D341Med (cell line): ENCODE measurements around the gene PLPP4.

Source experiments
- DNase-seq: peaks from one replicate; pipeline ENCODE4 v3.0.0; 2012; ENCODE audit warnings: low spot score

Gene PLPP4

DNA sequence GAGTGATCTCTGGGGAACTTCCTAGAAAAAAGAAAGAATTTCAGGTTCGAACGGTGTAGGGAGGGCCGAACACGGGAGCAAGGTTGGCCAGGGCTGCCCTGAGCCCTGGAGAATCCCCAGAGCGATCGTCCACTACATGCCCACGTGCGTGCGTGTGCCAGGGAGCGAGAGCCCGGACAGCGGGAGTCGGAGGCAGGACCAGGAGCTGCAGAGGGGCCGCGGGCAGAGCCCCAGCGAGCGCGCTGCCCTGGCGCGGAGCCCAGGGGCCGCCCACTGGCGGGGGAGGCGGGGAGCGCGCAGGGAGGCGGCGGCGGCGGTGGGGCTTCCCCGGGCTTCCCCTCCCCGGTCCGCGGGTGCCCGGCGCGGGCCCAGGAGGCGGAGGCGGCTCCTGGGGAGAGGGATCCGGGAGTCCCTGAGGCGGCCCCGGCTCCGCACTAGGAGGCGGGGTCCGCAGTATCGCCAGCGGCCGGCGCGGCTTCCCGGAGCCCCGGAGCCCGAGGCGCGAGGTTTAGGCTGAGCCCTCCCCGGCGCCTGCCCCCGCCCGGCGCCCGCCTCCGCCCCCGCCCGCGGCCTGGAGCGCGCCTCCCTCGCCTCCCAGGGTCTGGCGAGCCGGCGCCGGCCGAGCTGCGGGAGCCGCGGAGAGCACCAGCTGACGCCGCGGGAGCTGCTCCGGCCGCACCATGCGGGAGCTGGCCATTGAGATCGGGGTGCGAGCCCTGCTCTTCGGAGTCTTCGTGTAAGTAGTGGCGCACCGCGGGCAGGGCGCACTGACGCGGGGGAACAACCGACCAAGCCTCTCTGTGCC is at the start of gene PLPP4:
Gene PLPP4, plus strand, starts transcription at position 602 of the 805 bp plus-strand sequence. Its CDS starts 79 bp downstream, at position 681.
- peak; percentile 73 for DNase-seq

DNA sequence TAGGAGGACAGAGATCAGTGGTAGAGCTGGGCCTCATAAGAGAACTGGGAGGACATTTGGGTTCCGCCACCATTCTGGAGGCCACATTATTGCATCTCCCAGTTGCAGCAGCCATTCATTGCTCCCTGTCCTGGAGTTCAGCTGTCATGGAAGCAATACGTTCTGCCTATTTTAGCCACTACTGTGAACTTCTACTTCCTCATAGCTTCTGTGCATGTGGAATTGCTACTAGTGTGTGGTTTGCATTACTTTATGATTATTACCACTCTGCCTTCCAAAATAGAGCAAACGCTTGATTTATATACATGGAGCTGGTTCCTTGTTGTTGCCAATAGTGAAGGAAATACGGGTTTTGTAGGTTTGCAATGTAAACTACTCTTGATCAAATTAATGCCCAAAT is 47.2 kb upstream of the PLPP4 start:
- DNase-seq = no peak

DNA sequence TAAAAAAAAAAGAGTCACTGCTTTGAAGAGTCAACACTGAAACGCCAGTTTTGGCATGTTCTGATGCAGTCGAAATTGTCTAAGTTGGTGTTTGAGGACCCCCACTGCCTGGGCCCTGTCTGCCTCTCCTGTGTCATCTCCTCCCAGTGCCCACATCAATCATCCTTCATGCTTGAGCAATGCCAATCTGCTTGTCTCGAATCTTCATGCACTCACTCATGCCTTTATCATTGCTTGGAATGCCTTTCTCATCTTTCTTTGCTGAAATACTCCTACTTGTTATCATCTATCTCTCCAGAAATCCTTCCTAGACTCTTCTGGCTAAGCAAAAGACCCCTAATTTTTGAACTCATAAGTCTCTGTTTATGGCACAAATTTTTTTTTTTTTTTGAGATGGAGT is 42.1 kb upstream of the PLPP4 start:
- no peak for DNase-seq

DNA sequence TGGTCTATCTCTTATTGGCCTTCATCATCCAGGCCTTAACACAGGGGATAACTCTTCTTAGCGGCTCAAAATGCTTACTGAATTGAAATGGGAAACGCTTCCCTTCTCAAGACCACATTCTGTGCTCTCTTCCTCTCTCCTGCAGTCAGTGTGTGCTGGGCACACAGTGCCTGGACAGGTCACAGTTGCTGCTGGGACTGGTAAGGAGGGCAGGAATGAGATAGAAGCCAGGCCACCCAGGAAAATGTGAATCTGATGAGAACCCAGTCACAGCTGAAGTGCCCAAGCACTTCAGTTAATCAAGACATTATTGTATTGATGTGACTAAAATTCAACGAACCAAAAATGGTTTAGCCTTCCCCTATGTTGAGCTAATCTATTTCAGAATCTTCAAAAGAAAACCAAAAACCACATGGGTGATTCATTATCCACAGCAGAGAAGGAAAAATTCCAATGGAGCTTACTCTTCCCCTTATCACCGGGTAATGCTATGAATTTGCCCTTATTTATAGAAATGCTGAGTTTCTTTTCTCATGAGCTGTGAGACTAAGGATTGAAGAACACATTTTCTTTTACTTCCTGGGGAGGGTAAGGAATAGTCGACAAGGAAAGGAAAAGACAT is 41.2 kb upstream of the PLPP4 start:
- DNase-seq = no peak

DNA sequence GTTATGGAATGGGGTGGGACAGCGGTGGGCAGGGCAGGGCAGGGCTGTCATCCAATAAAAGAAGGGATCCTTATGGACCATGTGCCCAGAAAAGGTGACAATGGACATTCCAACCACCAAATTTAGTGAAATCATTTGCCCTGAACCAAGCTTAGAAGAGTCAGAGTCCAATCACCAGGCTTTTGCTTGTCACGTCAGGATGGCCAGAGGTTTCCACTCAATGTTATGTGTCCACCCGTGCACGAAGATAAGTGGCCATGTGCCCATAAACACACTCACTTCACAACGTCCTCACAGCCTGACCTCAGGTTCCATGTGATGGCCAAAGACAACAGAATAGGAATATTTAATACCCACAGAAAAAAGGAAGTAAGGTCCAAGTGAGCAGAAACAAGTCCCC is 36.6 kb upstream of the PLPP4 start:
- DNase-seq = no peak

DNA sequence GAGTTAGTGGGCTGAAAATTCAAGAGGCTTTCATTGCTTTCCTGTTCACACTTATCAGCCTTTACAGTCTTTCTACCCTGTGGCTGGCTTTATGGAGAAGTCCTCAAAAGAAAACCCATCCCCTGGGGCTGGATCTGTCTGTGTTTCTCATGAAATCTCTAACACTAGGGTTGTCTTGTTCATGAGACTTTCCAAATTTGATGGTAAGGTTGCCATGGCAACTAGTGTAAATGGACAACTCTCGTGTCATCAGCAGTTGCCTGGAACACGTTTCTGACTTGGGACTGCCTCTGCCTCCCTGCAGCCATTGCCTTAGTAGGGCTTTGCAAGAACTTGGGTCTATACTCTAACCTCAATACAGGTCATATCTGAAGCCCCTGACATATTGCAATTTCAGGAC is 35.8 kb upstream of the PLPP4 start:
- no peak for DNase-seq

DNA sequence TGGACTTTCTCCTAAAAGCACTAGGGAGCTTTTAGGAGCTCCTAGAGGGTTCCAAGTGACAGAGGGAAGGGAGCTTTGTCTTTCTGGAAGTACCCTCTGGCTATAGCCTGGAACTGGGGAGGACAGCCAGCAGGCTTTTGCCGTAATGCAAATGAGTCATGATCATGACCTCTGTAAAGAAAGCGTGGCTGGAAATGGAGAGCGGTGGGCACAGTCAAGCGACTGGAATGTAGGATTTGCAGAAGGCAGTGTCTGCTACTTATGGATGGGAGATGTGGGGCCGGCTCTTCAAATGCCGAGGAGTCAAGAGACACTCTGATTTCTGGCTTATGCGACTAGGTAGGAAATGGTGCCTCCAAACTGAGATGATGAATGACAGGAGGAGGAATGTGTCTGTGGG is 34.6 kb upstream of the PLPP4 start:
- no peak for DNase-seq

DNA sequence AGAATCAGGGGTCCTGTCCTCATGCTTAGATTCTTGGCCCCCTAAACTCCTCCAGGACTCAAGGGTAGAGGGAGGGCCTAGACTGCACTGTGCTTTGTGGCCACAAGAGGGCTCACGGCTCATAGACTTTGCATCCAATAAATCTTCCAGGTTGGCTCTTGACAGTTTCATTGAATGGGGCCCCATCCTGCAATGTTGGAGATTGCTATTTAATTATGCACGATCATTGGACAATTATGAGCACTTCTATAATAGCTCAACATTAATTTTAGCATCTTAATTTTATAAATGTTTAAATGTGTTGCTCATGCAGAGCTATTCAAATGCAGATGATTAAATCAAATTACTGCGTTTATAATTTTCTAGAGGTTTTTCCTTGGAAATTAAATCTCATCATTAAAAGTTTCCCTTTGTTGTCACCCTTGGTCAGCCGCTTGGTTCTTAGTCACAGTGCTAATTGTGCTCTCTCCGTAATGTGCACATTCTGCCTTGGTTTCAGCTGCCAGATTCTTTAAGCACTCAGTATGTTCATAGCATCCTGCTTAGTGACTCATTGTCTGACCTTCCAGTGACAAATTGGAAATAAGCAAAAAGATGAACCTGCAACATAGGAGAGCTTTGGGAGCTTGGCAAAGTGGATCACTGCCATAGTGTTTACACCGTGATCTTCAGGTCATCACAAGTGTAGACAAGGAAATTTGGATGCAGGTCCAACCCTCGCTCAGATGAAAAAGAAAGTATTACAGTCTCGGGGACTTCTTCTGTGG is 33.4 kb upstream of the PLPP4 start:
- peak; percentile 58 for DNase-seq

DNA sequence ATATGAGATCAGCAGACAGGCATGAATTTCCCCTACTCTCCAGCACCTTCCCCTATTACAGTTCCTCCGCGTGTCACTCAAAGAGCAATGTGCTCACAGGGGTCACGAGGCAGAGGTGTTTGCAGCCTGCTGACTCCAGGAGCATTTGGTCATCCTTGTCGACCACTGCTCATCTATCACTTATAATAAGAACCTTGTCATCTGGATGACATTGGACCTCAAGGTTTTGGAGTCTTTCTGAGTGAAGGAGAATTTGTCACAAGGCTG is 32.9 kb upstream of the PLPP4 start:
- DNase-seq = no peak

DNA sequence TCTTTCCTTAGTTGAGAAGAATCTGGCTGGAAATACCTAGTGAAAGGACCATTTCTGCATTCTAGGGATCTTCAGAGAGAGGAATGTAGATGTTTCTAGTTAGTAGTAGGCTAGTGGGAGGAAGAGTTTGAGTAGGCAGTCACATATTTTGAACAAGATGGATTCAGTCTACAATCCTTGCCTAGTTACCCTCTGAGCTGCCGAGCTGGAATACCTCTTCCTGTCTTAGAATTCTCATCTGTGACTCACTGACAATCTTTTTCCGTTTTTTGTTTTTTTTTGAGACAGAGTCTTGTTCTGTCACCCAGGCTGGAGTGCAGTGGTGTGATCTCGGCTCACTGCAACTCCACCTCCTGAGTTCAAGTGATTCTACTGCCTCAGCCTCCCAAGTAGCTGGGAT is 30.7 kb upstream of the PLPP4 start:
- DNase-seq = no peak

DNA sequence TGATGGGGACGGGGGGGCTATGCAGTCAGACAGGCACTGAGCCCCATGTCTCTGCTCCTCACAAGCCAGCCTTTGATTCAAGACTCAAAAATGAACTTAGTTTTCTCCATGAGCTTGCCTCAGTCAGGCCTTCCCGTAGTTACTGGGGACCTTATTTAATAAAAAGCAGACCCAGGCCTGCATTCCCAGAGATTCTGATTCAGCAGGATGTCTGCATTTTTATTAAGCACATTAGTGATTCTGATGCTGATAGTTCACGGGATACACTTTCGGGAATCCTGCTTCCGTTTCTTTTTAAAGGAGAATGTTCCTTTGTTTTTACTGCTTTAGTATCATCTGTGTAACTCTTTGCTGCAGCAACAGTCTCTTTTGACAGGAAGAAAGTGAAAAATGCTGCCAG is 28.3 kb upstream of the PLPP4 start:
- no peak for DNase-seq

DNA sequence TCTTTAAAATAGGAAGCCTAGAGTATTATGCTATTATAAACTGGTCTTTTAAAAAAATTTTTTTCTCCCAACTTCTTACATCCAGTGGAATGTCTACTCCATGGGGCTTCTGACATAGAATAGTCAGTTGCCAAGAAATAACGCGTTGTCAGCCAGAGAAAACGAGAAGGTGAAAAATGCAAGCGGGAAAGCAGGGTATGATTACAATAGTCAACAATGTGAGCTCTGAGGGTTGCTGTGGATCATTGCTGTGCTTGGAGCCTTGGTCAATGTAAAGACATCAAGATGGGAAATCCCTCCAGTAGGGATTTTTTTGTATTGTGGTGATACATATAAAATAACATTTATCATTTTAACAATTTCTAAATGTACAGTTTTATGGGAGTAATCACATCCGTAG is 27.6 kb upstream of the PLPP4 start:
- DNase-seq = no peak

DNA sequence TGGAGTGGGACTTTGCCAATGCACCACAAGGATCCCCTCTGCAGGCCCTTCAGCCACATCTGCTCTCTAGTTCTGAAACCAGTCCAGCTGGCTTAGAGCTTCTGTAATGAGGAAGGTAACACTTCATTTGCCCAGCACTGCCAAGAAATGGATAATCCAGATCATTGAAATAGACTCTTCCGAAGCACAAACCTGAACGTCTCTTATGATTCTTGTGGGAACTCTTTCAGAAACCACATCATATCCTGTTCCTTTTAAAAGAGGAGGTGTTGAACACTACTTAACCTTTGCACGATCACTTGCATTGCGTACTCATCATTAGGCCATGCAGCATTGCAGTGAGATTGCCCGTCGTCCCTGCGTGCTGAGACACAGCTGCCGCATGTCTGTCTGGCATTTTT is 25.8 kb upstream of the PLPP4 start:
- no peak for DNase-seq

DNA sequence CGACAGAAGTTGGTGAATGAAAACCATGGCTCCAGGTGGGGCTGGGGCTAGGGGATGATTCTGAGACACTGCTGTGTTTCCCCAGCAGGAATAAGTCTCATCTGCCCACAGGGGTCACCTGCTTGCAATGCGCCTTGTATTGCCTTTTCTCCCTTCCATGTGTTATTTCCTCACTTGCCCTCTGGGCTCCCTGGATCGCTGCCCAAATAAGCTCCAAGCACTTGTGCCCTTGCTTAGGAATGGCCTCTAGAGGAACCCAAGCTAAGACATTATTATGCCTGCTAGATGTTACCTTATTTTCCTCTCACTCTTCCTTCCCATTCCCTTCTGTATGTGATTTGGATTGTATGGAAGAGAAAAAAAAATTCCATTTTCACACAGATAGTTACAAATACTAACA is 24.8 kb upstream of the PLPP4 start:
- DNase-seq = no peak

DNA sequence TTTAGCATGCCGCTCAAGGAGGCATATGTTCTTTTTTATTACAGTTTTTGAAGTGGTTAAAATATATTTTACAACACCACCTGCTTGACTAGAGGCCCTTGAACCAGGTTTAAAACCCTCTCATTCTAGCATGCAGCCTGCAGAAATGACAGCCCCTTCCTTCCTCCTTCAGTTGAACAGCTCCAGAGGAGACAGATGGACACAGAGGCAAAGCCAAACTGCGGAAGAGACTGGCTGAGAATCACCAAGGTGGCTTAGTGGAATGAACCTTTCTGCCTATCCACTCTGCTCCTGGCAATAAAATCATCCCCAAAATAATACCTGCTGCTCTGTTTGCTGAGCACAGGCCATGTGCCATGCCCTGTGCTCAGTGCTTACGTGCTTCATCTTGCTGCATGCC is 23.9 kb upstream of the PLPP4 start:
- DNase-seq = no peak

DNA sequence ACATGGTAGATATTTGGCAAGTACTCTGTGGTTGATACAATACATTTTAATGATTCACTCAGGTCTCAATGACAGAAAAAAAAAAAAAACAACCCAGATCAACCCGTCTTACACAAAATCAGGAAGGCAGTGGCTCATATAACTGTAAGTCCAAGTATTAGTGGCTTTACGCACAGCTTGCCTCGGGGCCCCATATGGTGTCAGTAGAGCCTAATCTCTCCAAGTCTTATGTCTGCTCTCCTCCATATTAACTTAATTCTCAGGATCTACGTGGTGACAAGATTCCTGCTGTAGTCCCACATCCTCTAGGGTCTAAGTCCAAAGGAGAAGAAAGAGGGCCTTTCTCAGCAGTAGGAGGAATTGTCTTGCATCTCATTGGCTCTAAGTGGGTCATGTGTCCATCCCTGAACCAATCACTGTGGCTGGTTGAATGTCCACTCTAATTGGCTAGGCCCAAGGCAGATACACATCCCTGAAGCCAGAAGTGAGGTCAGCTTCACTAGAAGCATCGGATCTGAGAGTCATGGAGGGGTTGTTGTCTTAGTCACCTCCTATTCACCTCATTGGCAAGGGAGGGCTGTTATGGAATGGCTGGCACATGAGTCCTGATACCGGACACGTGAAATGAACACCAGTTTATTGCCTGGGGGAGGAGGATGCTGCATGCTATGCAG is 20.5 kb upstream of the PLPP4 start:
- DNase-seq = no peak

DNA sequence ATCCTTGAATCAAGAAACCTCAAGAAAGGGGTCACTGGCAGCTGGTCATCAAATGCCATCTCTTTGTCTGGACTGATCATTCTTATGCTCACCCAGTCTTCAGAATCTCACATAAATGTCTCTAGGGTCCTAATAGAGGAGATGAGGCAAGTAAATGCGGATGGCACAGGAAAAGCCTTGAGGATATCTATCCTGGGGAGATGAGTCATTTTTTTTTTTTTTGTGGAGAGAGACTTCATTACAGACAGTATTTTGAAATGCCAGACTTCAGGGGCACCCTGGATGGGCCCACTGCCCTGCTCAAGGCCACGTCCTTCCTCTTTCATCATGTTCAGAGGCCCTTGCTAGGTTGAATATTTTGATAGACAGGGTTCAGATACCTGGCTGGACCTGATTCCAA is 19.5 kb upstream of the PLPP4 start:
- no peak for DNase-seq

DNA sequence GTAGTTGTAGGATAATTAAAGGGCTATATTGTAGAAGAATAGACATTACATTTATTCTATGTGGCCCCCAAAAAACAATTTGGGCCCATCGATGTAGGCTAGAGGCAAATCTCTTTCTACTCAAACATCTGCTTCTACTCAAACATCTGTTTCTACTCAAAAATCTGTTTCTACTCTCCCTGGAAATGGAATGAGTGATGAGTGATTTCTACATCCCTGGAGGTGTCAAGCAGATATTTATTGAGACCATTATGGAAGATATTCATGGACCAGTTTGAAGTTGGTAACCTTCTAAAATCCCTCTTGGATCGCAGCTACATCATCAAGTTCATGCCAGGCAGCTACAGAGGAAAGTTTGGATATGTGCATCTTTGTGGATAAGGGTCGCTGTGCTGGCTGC is 5.1 kb upstream of the PLPP4 start:
- DNase-seq = no peak

DNA sequence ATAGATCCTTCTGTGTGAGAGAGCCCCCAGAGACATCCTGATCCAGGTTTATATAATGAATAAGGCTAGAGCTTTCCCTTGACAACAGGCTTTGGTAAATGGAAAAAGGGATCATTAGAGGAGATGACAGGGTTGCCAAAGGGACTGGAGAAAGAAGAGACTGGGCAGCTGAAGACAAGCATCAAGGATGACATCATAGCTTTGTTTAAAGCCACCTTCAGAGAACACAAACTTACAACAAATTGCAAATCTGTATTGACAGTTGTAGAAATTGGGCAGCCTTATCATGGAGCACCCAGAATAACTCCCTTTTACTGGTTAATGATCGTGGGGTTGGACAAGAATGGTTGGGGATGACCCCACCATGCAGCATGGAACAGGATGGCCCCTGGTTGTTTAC is 3.7 kb upstream of the PLPP4 start:
- no peak for DNase-seq

DNA sequence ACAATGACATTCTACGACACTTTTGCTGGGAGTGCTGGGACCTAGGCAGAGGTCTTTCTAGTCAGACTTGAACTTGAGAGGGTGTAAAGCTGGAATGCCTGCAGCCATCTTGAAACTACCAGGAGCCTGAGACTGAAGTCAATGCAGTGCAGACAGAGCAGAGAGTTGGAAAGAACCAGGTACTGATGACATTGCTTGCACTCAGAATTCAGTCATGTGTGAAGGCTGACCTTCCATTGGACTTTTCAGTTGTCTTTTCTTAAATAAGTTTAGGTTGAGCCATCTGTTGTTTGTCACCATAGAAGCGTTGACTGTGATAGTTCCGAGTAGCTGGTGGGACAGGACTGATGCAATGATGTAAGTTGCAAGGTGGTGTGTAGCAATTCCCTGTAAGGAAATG is 3.1 kb upstream of the PLPP4 start:
- DNase-seq = no peak

DNA sequence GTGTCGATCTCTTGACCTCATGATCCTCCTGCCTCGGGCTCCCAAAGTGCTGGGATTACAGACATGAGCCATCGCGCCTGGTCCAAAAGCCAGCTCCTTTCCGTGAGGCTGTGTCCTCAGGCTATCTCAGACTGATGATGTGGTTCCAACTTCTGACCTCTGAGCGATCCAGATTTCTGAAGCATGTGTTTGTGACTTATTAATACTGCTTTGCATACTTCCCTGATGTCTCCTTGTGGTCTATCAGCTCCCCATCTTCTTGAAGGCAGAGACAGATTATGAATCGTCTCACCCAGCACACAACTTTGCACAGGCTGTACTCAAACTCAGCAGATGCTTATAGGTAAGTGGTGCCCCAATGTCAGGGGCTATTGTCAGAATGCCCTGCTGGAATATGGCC is 2.0 kb upstream of the PLPP4 start:
- DNase-seq = no peak

DNA sequence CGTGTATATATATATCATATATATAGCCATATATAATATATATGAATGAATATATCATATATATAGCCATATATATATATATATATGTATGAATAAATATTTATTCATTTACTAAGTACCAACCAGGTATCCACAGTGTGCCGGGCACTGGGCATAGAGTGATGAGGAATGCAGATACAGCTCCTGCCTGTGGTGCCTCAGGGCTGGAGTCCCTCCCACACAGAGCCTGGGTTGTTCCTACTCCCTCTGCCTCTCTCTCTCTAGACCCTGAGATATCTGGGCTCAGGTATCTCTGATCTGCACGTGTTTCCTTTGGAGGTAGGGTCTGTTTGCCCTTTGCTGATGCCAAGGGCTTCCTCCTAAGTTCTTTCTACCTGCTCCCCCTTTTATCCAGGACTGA is 1.4 kb upstream of the PLPP4 start:
- no peak for DNase-seq

DNA sequence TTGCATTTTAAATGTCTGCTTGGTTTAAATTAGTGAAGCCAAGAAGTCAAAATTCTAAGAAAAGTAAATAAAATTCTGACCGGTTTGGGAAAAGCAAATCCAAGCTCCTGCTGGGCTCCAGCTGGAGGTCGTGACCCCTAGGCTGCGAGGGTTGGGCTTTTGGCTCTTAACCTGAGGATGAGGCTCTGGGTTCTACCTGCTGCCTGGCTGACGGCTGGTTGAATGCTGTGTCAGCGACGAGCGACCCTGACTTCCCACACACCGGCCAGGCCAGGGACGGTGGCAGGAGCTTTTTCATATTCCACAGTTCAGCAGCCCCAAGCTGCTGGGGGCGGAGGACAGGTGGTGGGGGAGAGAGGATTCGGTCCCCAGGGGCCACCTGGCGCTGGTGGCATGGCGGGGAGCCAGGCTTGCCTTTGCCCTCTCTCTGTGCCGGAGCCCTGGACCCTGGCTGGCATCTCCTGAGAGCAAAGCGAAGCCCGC is 843 bp upstream of the PLPP4 start:
- peak; percentile 23 for DNase-seq
